Right renal cortex interstitium (tissue), 3 donors: ENCODE measurements around the gene ARPC1B. TPM values are rescaled to one million over a fixed set of nuclear protein-coding genes. Genes with fewer than 3 reads are reported as not detected.
"Not testable (repeated sequence)": the region's sequence is repeated elsewhere in the genome, so short reads cannot be mapped to it uniquely, and the experiment has no call there.

Experiments used
- DNase-seq, 3 donors: peaks; one replicate each; pipeline ENCODE4 v3.0.0-alpha.2; 2013; ENCODE audit warnings: low read depth in 3 of 3, low spot score in 2 of 3
- polyA plus RNA-seq, 3 donors: library from polyadenylated mRNA; unstranded; fragments of 120-200 nt; gene quantifications; one replicate each; pipeline ENCODE4 v1.2.1, GENCODE V29; 2013; ENCODE audit not compliant: insufficient read length in 3 of 3

ARPC1B gene
- polyA plus RNA-seq, 3 donors = 30.5 to 34.6 (median 32.2) TPM

DNA sequence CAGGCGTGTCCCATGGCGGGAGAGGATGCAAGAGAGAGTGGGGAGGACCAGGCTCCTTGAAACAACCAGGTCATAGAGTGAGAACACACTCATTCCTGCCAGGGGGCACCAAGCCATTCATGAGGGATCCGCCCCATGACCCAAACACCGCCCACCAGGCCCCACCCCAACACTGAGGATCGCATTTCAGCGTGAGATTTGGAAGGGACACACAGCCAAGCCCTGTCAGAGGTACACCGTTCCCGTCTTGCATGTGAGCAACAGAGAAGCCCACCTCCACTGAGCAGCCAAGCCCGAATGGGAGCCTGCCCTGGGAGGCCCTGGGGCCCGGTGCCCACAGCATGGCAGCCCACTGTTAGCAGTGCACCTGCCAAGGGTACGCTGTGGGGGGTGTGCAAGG lies 7.9 kb upstream of the ARPC1B start:
- DNase-seq = no peak

DNA sequence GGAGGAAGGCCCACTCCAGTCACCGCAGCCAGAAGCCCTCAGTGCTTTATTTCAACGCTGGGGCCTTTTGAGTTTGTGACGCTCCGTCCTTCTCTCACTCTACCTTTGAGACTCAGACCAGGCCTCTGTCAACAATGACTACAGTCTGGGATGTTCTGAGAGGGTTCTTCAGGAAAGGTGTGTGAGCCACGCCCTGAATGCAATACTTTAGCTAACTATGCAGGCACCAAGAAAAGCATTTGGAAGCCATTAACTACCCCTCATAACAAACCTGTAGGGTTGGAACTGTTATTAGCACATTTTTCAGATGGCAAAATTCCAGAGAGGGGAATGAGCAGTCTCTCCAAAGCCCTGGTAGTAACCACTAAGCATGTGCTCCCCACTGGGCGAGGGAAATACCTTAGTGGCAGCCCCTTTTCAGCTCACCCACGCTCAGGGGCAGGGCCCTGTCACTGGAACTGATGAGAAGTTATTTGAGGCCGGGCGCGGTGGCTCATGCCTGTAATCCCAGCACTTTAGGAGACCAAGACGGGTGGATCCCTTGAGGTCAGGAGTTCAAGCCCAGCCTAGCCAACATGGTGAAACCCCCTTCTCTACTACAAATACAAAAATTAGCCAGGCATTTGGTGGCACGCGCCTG lies 5.7 kb upstream of the ARPC1B start:
- DNase-seq = no peak

DNA sequence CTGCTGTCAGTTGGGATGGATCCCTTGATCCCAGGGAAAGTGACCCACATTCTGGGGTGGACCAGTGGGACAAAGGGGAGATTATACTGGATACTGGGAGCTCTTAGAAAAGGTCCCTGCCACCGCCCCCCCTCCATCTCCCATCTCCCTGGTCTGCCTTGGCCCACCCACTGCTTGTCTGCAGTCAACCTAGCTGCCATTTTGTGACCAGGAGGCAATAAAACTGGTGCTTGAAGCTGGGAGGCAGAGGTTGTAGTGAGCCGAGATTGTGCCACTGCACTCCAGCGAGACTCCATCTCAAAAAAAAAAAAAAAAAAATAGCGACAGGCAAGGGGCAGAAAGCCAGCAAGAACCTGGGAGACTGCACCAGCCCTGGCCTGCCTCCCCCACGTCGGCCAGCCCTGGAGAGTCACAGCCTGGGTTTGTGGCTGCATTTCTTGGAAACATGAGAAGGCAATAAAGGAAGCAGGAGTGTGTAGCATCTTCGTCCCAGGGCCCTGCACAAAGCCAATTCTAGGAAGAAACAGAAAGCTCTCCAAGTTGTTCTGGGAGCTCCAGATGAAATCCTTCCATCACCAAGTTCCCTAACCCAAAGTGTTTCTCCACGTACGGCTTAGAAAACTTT lies 4.7 kb upstream of the ARPC1B start:
- no peak for DNase-seq

DNA sequence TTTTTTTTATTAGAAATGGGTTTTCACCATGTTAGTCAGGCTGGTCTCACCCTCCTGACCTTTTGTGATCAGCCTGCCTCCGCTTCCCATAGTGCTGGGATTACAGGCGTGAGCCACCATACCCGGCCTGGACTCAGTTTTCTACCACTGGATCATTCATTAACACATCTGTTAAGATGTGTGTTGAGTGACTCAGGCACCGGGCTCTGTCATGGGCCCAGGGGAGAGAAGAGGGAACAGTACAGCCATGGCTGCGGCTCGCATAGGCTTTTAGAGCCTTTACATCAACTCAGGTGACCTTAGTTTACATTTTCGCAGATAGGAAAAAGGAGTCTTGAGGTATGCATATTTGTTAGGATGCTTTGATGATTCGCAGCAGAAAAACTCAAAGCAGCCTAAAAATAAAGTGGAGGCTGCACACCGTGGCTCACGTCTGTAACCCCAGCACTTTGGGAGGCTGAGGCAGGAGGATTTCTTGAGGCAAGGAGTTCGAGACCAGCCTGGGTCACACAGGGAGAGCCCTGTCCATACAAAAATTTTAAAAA lies 3.1 kb upstream of the ARPC1B start:
- DNase-seq = no peak

DNA sequence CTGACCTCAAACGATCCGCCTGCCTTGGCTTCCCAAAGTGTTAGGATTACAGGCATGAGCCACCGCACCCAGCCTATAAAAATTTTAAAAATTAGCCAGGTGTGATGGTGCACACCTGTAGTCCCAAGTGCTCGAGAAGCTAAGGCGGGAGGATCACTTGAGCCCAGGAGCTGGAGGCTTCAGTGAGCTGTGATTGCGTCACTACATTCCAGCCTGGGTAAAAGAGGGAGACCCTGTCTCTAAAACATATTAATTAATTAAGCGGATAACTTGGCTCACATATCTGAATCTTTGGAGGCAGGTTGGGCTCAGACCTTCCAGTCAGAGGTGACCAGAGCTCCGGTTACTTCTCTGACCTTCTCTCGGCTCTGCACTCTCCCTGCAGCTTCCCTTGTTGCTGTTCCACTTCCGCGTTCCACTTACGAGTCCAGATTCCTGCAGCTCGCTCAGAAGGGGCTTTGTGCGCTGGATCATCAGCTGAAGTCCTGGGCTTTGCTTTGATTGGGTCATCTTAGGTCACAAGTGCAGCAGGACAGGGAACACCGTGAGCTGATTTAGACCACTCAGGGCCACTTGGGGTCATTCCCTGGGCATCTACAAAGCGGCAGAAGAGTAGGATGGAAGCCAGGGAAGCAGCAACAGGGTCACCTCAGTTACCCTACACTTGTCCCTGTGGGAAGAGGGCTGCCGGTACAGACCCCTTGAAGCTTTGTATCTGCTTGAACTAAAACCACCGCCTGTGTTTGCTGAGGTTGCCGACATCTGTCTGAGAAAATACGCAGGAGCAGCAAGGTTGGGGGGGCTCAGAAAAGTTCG lies 2.0 kb upstream of the ARPC1B start:
- no peak for DNase-seq

DNA sequence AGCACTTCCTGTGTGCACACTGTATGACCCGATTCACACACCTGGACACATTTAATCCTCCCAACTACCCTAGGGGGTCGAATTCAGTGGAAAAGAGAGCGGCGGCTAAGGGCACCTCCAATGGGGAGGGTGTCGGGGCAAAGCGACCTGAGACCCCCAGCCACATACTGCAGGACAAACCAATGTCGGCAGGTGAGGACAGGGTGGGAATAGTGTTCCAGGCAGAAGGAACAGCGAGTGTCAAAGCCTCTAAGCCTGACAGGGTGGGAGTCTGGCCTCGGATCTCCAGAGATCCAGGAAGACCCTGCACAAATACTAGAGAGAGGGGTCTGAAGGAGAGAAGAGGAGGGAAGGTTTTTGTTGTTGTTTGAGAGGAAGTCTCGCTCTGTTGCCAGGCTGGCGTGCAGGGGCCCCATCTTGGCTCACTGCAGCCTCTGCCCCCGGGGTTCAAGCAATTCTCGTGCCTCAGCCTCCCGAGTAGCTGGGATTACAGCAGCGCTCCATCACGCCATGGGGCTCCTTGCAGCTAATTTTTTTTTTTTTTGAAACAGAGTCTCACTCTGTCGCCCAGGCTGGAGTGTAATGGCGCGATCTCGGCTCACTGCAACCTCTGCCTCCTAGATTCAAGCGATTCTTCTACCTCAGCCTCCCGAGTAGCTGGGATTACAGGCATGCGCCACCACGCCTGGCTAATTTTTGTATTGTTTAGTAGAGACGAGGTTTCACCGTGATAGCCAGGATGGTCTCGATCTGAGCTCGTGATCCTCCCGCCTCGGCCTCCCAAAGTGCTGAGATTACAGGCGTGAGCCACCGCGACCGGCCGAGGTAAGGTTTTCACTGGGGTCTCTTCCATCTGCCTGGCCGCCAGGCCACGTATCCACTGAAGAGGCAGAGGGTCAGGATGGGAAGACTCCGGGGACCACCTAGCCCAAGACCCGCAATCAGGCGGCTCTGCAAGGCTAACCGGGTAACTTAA lies 1.2 kb upstream of the ARPC1B start:
- DNase-seq = no peak

DNA sequence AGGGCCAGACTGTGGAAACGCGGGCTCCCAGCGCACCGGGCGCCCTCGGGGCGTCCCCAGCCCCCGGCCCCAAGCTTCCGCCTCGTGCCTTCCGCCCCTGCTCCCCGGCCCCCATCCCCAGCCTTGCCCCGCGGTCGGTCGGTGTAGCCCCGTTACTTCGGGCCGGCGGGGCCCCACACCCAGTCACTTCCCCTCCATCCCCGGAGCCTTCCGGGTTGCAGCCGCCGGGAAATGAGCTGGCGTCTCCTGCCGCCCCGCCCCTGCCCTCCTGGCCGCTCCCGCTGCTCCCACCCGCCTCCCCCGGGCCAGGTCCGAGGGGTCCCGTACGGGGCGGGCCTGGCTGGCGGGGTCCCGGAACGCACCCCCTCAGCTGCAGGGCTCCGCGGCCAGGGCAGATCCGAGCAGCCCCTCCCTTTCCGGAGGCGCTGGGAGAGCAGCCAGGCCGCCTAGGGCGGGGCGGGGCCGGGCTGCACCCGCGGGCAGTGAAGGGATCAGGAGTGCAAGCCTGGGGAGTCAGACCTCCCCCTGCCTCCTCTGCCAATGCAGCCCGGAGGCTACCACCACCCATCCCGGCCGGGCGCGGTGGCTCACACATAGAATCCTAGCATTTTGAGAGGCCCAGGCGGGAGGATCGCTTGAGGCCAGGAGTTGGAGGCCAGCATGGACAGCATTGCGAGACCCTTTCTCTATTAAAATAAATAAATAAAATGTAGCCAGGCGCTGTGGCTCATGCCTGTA lies 709 bp downstream of the ARPC1B start:
- no peak for DNase-seq

DNA sequence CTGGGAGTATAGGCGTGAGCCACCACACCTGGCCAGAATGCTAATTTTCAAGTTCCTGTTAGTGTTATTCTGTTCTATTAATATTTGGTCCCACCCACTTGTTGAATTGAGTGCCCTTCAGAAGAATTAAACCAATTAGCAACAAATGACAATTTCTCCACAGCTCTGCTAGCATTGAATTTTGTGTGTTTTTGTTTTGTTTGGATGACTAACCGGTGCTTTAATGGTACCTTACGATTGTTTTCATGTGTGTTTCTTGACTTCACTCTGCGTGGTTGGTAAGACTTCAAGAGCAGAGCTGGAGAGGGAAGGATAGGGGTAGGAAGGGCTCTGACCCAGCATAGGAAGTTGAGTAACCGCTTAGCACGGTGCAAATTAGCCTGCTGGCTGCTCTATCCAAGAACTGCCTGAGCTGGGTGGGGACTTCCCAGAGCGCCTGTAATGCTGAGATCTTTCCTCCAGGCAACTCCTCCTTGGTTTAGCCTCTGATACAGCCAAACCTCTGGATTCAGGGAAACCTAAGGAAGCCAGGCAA lies 4.6 kb downstream of the ARPC1B start:
- no peak for DNase-seq

DNA sequence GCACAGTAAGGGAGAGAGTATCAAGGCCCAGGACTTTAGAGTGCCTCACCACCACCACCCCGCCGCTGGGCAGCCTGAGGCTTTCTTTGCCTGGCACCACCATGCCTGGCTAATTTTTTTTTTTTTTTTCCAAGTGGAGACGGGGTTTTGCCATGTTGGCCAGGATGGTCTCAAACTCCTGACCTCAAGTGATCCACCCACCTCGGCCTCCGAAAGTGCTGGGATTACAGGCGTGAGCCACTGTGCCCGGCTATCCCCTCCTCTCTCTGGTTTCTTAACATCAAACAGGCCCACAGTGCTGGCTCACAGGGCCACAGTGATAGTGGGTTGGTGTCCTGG lies 5.1 kb downstream of the ARPC1B start:
- DNase-seq = not testable (repeated sequence)

DNA sequence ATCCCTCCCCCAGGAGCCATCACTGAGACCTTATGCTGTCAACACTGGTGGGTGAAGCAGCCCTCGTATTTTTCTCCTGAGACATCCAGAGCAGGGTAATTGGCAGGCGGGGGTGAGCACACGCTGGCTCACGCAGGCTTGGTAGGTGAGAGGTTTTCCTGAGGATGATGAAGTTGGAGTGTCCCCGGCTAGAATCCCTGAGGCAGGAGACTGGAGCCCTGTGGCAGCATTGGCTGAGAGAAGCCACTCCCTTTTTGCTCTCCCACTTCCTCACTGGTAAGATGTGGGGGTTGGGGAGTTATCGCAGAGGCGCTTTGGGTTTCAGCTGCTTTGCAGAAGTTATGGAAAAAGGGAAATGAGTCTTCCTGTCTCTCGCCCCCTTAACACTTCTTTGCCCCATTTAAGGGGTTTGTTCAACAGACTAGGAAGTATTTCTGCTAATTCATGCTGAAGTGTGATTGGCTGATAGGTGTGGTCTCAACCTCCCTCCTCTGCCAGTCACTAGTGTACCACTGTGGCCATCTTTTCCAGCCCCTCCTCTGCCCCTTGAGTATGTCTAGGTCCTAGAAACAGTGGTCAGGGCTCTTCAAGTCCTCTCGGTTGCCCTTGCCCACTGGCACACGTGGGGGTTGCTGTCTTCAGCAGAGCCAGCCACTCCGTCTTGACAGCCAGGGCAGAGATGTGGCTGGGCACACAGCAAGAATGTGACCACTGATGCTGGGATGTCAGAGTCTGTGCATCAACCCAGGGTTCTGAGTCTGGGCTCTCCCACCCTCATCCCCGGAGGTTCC lies 5.7 kb downstream of the ARPC1B start:
- no peak for DNase-seq

DNA sequence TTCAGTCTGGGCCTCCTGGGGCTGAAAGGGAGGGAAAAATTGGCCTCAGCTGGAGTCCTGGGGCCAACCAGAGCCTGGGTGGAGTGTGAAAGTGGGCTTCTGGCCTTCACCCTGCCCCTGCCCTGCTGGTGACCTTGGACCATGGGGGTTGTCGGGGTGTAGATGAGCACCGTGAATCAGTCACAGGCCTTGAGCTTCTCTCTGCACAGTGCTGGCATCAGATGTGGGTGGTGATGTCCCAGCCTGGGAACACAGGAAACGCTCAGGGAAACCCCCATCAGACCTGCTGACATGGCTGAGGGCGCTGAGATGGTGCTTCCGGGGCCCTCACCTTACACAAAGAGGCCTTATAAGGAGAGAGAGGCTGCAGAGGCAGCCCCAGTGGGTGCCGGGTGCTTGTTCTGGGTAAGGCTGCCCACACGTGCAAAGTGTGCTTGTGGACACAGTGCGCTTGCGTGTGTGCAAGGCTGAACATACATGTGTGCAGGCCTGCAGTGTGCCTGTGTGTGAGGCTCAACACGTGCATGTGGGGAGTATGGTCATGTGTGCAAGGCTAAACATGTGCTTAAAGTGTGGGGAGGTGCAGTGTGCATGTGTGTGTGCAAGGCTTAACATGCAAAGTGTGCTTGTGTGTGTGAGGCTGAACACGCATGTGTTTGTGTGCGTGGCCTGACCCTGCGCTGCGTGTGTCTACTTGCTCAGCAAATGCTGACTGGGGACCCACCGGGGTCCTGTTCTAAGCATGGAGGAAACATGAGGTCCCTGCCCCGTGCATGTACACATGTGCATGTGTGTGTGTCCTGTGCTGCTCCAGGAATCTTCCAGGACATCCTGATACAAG lies 6.5 kb downstream of the ARPC1B start:
- no peak for DNase-seq

DNA sequence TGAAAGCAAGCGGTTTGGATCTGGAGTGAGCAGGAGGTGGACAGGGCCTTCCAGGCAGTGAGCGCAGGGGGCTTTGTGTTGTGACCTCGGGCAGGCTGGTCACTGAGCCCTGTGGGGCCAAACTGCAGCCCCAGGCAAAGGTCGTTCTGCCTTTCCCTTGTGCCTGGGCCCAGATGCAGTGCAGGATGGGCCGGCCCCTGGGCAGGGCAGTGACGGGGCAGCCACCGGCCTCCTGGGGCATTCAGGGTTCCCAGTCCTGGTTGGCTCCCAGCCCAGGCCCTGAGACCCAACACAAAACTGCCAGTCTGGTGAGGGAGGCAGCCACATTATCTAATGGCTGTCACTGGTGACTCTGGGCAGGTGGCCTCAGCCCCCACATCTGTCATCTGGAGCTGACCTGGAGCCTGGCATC lies 7.1 kb downstream of the ARPC1B start:
- DNase-seq = no peak

DNA sequence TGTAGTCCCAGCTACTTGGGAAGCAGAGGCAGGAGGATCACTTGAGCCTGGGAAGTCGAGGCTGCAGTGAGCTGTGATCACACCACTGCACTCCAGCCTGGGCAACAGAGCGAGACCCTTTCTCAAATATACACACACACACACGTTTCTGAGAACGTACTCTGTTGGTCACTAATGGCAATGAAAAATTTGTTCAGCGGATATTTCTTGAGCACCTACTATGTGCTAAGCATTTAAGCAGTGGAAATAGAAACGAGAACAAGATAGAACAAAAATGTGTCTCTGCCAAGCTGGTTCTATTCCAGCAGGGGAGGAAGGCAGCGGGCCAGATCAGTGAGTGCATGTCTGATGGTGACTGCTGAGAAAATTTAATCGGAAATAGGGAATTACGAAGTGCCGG lies 8.7 kb downstream of the ARPC1B start:
- no peak for DNase-seq

DNA sequence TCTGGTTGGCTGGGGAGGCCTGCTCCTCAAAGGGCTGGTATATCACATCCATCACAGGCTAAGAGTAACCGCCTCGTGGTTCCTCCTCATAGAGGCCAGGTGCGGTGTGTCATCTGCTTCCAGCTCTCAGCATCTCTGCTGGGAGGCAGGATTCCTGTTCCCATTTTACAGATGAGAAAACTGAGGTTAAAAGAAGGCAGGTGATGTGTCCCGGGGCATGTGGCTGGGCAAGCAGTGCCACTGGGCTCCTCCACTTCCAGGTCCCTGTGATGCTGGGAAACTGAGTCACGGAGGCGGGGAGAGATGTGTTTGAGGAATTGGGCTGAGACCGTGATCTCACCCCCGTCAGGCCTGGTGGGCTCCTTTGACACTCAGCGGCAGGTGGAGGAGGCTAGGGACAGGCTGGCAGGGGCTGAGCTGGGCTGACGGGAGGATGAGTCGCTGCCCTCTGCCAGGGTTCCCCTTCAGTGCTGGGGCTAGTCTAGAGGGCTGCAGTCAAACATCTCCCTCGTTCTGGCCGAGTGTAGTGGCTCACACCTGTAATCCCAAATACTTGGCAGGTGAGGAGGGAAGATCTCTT lies 9.4 kb downstream of the ARPC1B start:
- no peak for DNase-seq

DNA sequence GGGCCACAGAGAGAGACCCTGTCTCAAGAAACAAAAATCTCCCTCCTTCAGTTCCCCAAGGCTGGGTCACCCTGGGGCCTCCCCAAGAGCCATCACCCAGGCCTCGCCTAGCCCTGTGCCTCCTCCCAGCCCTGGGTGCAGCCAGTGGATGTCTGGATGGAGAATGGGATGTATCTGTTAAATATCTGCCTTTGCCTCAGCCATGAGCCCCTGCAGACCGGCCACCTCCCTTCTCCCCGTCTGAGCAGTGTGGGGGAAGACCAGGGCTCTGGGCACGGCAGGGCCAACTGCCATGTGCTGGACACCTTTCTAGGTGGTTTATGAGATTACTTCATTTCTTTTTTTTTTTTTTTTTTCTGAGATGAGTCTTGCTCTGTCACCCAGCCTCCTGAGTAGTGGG lies 10.0 kb downstream of the ARPC1B start:
- DNase-seq = no peak

DNA sequence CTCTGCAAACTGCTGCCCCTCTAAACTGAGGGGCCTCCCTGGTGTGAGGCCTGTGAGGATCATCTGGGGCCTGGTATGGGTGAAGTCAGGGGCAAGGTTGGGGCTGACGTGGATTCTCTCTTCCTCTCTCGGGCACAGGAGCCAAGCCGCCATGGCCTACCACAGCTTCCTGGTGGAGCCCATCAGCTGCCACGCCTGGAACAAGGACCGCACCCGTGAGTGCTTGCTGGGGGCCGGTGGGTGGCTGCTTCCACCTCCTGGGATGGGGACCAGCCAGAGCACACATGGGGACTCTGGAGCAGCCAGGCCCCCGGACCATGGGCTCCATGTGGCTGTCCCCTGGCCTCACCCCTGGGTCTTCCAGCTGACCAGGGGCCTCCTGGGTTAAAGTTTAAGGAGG lies 11.0 kb downstream of the ARPC1B start:
- no peak for DNase-seq

DNA sequence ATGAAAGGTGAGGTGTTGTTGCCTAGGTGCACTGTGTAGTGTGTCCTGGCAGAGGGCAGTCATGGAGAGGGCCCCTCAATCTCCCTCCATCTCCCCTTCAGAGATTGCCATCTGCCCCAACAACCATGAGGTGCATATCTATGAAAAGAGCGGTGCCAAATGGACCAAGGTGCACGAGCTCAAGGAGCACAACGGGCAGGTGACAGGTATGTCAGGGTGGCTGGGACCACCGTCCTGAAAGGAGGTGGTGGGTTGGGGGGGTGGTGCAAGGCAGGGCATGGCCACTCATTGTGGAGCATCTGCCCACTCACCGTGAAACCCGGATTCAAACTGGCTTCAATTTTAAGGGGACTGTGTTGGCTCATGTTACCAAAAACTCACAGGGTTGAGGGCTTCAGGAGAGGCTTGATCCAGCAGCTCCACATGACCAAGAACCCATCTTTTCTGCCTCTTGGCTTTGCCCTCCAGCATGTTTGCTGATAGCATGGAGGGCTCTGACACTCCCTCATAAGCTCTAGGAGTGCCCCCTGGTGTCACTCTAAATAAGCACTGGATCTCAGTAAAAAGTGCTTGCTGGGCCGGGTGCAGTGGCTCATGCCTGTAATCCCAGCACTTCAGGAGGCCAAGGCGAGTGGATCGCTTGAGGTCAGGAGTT lies 12.2 kb downstream of the ARPC1B start:
- DNase-seq = no peak
